NCI-H187 (cell line): Measurements from ENCODE around the gene FIGLA.

ENCODE experiments used
- DNase-seq, 2 experiments: peaks; one replicate each; lab custom pipeline; 2025; lab: John Stamatoyannopoulos, UW

FIGLA gene

GRCh38 chr2:70775141-70775540 is 15.3 kb downstream of the FIGLA start:
- no peak for DNase-seq

GRCh38 chr2:70772486-70773155 is 17.8 kb downstream of the FIGLA start:
- no peak for DNase-seq

- DNase-seq: no peak
These were observed 19.0 kb downstream of the FIGLA start for GRCh38 chr2:70771446-70771845.

GRCh38 chr2:70769450-70769849 is 21.0 kb downstream of the FIGLA start:
- DNase-seq: no peak

- no peak for DNase-seq
These were observed 21.8 kb downstream of the FIGLA start for GRCh38 chr2:70768590-70769085.

- peak; percentile 13 to 17 for DNase-seq
These were observed 22.5 kb downstream of the FIGLA start, which contains the start of gene ADD2 for GRCh38 chr2:70767699-70768589. Gene ADD2 (minus strand): TSS chr2:70768200. CDS start chr2:70706408, 61,792 bp downstream.

GRCh38 chr2:70767079-70767698 is 23.3 kb downstream of the FIGLA start:
- DNase-seq: peak in 1 of 2 experiments; percentile 8

GRCh38 chr2:70766357-70767078 is 23.9 kb downstream of the FIGLA start:
- DNase-seq: no peak

- no peak for DNase-seq
These were observed 24.9 kb downstream of the FIGLA start for GRCh38 chr2:70765507-70765906.

GRCh38 chr2:70759446-70759845 is 31.0 kb downstream of the FIGLA start:
- no peak for DNase-seq

GRCh38 chr2:70757966-70758365 is 32.5 kb downstream of the FIGLA start:
- no peak for DNase-seq

- no peak for DNase-seq
These were observed 33.1 kb downstream of the FIGLA start for GRCh38 chr2:70757360-70757759.

- no peak for DNase-seq
These were observed 34.3 kb downstream of the FIGLA start for GRCh38 chr2:70756128-70756527.

GRCh38 chr2:70753902-70754301 is 36.5 kb downstream of the FIGLA start:
- DNase-seq: peak; percentile 69 to 85

- no peak for DNase-seq
These were observed 37.4 kb downstream of the FIGLA start for GRCh38 chr2:70753031-70753430.

GRCh38 chr2:70752396-70752795 is 38.0 kb downstream of the FIGLA start:
- DNase-seq: no peak

- DNase-seq: no peak
These were observed 38.6 kb downstream of the FIGLA start for GRCh38 chr2:70751881-70752280.

GRCh38 chr2:70750320-70750719 is 40.1 kb downstream of the FIGLA start:
- DNase-seq: no peak

- DNase-seq: no peak
These were observed 42.2 kb downstream of the FIGLA start for GRCh38 chr2:70748002-70748784.

- no peak for DNase-seq
These were observed 43.2 kb downstream of the FIGLA start for GRCh38 chr2:70747284-70747683.
